Thoracic aorta (tissue), 2 donors: ENCODE data around the gene RNF152. TPM values are rescaled to one million over a fixed set of nuclear protein-coding genes. Genes with fewer than 3 reads are reported as not detected.

Source experiments
- ATAC-seq: fragments of 150-250 bp; one replicate; pipeline ENCODE4 v1.8.0; 2017; ENCODE audit warnings: low read depth; ENCODE audit not compliant: insufficient number of reproducible peaks, low FRiP score
- DNase-seq: peaks from one replicate; pipeline ENCODE4 v3.0.0-alpha.2; 2020; ENCODE audit warnings: low spot score
- H3K27ac ChIP-seq, 2 donors: fragments of 200-600 bp; sonication (generic); 1 replicate in 1 of 2; 2 replicates in 1 of 2; pipeline ENCODE4 v1.5.1; 2016; ENCODE audit warnings: mild to moderate bottlenecking in 2 of 2, moderate library complexity in 2 of 2
- H3K27me3 ChIP-seq: fragments of 200-600 bp; sonication (generic); replicated peaks from 2 replicates; pipeline ENCODE4 v1.6.0; 2016; ENCODE audit warnings: mild to moderate bottlenecking; ENCODE audit not compliant: insufficient read depth
- H3K36me3 ChIP-seq: fragments of 200-600 bp; sonication (generic); one replicate; pipeline ENCODE4 v1.5.1; 2016
- H3K4me1 ChIP-seq, 2 donors: fragments of 200-600 bp; sonication (generic); 1 replicate in 1 of 2; 2 replicates in 1 of 2; pipeline versions ENCODE4 v1.5.1 to v1.6.0; 2016; ENCODE audit warnings: low read depth in 2 of 2, mild to moderate bottlenecking in 1 of 2; ENCODE audit not compliant: control insufficient read depth in 1 of 2
- H3K4me3 ChIP-seq: fragments of 200-600 bp; sonication (generic); 2 replicates; pipeline ENCODE4 v1.5.1; 2016; ENCODE audit warnings: mild to moderate bottlenecking
- H3K9me3 ChIP-seq: fragments of 200-600 bp; sonication (generic); 2 replicates; pipeline ENCODE4 v1.5.1; 2016
- CTCF ChIP-seq: fragments of 200-600 bp; sonication (generic); IDR thresholded peaks from one replicate; pipeline ENCODE4 v1.5.1; 2019; ENCODE audit warnings: antibody characterized with exemption
- total RNA-seq, 2 donors: library from RNA; depleted of rRNA; stranded (reverse); fragments of >200 nt; gene quantifications; one replicate each; pipeline versions ENCODE4 v1.1.0 to v1.2.3, GENCODE V29; 2016

Gene RNF152
- 10 to 100 TPM; 30.5 to 57.7 TPM for total RNA-seq

- Histone ChIP-seq H3K27ac (peak within 1 kb of the TSS; percentile 68 to 79), H3K27me3 (no peaks in the 10 kb centered on the region), H3K4me1 (peaks cover 5 to 41% of the 10 kb centered on the region in 2 donors), H3K9me3 (no peaks in the 10 kb centered on the region), H3K36me3 (no peaks in the 10 kb centered on the region), H3K4me3 (peak within 1 kb of the TSS; percentile 97)
- no peak for ATAC-seq
- no peak for DNase-seq
- TF ChIP-seq CTCF = peak; percentile 9
Measured at GRCh38 chr18:61892683-61893308, at the start of gene RNF152. TSS of gene RNF152 (minus strand) at chr18:61893007. CDS start at chr18:61816463, 76,544 bp downstream.

- Histone ChIP-seq H3K36me3 (no peaks in the 10 kb centered on the region), H3K4me3 (no peak overlapping the region), H3K4me1 (peaks cover 4 to 6% of the 10 kb centered on the region in 2 donors), H3K27me3 (no peaks in the 10 kb centered on the region), H3K27ac (no peak overlapping the region), H3K9me3 (no peaks in the 10 kb centered on the region)
- no peak for ATAC-seq
- DNase-seq = no peak
- no peak for TF ChIP-seq CTCF
Measured at GRCh38 chr18:61941948-61942471, 49.2 kb upstream of the RNF152 start.

- Histone ChIP-seq H3K27ac (no peak overlapping the region), H3K4me1 (peaks cover 0 to 4% of the 10 kb centered on the region in 2 donors), H3K9me3 (no peaks in the 10 kb centered on the region), H3K4me3 (no peak overlapping the region), H3K27me3 (no peaks in the 10 kb centered on the region), H3K36me3 (no peaks in the 10 kb centered on the region)
- no peak for TF ChIP-seq CTCF
- ATAC-seq (no peak), DNase-seq (no peak)
Measured at GRCh38 chr18:61939046-61939674, 46.4 kb upstream of the RNF152 start.

- DNase-seq (no peak), ATAC-seq (no peak)
- no peak overlapping the region for H3K27ac ChIP-seq
Measured at GRCh38 chr18:61935362-61935761, 42.6 kb upstream of the RNF152 start.

More at GRCh38 chr18:61935362-61935761, 42.6 kb upstream of the RNF152 start:
- Histone ChIP-seq H3K36me3 (no peaks in the 10 kb centered on the region), H3K27me3 (no peaks in the 10 kb centered on the region), H3K4me3 (no peak overlapping the region), H3K9me3 (no peaks in the 10 kb centered on the region), H3K4me1 (no peaks in the 10 kb centered on the region)
- TF ChIP-seq CTCF = no peak
